GM12878 (cell line): ENCODE data around the gene PHLDA3.

Experiments used
- IKZF2 ChIP-seq, 2 experiments: fragments of 450-650 bp; IDR thresholded peaks; 2 replicates each; pipeline ENCODE4 v1.6.1; 2017; ENCODE audit warnings: mild to moderate bottlenecking in 2 of 2, moderate library complexity in 2 of 2
- POLR2A ChIP-seq: IDR thresholded peaks from 2 replicates; pipeline ENCODE4 v1.6.1; 2011; ENCODE audit warnings: low read depth, mild to moderate bottlenecking, low read length
- SIN3A ChIP-seq: IDR thresholded peaks from 2 replicates; pipeline ENCODE4 v1.6.1; 2012; ENCODE audit warnings: low read depth, low read length, improper control_type of control experiment
- TAF1 ChIP-seq: IDR thresholded peaks from 2 replicates; pipeline ENCODE4 v1.6.1; 2011; ENCODE audit warnings: mild to moderate bottlenecking, low read depth, low read length, borderline replicate concordance

- no peak for TF ChIP-seq IKZF2 (IDR thresholded peaks at IDR 0.05)
- TF ChIP-seq SIN3A: no peak
- TF ChIP-seq POLR2A: no peak
- TF ChIP-seq TAF1: no peak
Measured at GRCh38 chr1:201518071-201518470, 49.1 kb upstream of the PHLDA3 start.
